B cell (primary cell): ENCODE measurements around the gene KLF16.

Experiments used
- EZH2 ChIP-seq: IDR thresholded peaks from 2 replicates; pipeline ENCODE4 v1.6.1; 2012; ENCODE audit warnings: borderline replicate concordance, low read depth, mild to moderate bottlenecking, moderate library complexity, low read length; ENCODE audit not compliant: insufficient read depth, poor library complexity, severe bottlenecking
- TF ChIP-seq, protein P1 (sequence below): fragments of 200-600 bp; IDR thresholded peaks from one replicate; pipeline ENCODE4 v1.8.0; 2022; ENCODE audit warnings: antibody characterized with exemption, mild to moderate bottlenecking

DNA sequence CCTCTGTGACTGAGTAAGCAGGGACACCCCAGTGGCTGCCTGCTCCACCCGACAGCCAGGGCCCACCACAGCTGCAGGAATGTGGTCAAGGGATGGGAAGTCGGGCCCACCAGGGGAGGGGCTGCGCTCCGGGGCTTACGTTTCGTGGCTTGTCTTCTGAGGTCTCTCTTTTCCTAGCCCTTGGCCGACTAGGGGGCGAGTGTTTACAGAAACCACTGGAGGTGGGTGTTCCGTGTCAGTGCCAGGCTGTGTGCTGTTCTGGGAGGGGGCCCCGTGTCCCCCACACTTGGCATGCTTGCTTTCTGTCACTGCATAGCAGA, 46.3 kb upstream of the KLF16 start:
- TF ChIP-seq, protein P1, sequence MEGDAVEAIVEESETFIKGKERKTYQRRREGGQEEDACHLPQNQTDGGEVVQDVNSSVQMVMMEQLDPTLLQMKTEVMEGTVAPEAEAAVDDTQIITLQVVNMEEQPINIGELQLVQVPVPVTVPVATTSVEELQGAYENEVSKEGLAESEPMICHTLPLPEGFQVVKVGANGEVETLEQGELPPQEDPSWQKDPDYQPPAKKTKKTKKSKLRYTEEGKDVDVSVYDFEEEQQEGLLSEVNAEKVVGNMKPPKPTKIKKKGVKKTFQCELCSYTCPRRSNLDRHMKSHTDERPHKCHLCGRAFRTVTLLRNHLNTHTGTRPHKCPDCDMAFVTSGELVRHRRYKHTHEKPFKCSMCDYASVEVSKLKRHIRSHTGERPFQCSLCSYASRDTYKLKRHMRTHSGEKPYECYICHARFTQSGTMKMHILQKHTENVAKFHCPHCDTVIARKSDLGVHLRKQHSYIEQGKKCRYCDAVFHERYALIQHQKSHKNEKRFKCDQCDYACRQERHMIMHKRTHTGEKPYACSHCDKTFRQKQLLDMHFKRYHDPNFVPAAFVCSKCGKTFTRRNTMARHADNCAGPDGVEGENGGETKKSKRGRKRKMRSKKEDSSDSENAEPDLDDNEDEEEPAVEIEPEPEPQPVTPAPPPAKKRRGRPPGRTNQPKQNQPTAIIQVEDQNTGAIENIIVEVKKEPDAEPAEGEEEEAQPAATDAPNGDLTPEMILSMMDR: no peak
- no peak for TF ChIP-seq EZH2
